Fibroblast of the aortic adventitia (primary cell): ENCODE measurements around the gene ROMO1. TPM values are rescaled to one million over a fixed set of nuclear protein-coding genes. Genes with fewer than 3 reads are reported as not detected.

Source experiments
- DNase-seq: peaks from one replicate; pipeline ENCODE4 v3.0.0-alpha.2; 2010; ENCODE audit warnings: low read depth
- H3K4me3 ChIP-seq: 2 replicates; pipeline ENCODE4 v1.5.1; 2011; ENCODE audit warnings: low read depth, mild to moderate bottlenecking, control low read depth, low read length, moderate library complexity
- CTCF ChIP-seq: IDR thresholded peaks from 2 replicates; pipeline ENCODE4 v1.5.1; 2011; ENCODE audit warnings: mild to moderate bottlenecking, low read length, control low read depth, inconsistent platforms; ENCODE audit not compliant: insufficient read depth
- total RNA-seq: library from RNA; depleted of rRNA; stranded (reverse); fragments of >200 nt; gene quantifications from 2 replicates; pipeline ENCODE4 v1.2.3, GENCODE V29; 2012; ENCODE audit warnings: low replicate concordance

The ROMO1 gene
- total RNA-seq, 1 donor, result 164 TPM

- no peak for TF ChIP-seq CTCF
- peak overlapping the region; percentile 98 for H3K4me3 ChIP-seq
- no peak for DNase-seq
Observed at GRCh38 chr20:35697696-35698297, 1.4 kb upstream of the ROMO1 start.

- H3K4me3 ChIP-seq, result peak overlapping the region; percentile 98
- no peak for DNase-seq
- TF ChIP-seq CTCF, result no peak
Observed at GRCh38 chr20:35698298-35699126, 693 bp upstream of the ROMO1 start.

- no peak for DNase-seq
- TF ChIP-seq CTCF, result no peak
- H3K4me3 ChIP-seq, result peak overlapping the region; percentile 98
Observed at GRCh38 chr20:35699957-35700624, 886 bp downstream of the ROMO1 start.

GRCh38 chr20:35700625-35701148 lies 1.5 kb downstream of the ROMO1 start:
- no peak for DNase-seq

GRCh38 chr20:35702051-35702823 lies 3.0 kb downstream of the ROMO1 start:
- DNase-seq, result peak; percentile 39
- no peak overlapping the region for H3K4me3 ChIP-seq
- TF ChIP-seq CTCF, result no peak

More at GRCh38 chr20:35700625-35701148, 1.5 kb downstream of the ROMO1 start:
- TF ChIP-seq CTCF, result no peak
- peak overlapping the region; percentile 98 for H3K4me3 ChIP-seq

- H3K4me3 ChIP-seq, result no peak overlapping the region
- DNase-seq, result no peak
- no peak for TF ChIP-seq CTCF
Observed at GRCh38 chr20:35702824-35703695, 3.9 kb downstream of the ROMO1 start.
